T-helper 2 cell (primary cell): ENCODE measurements around the gene PDZRN3.

Experiments
- DNase-seq, 5 experiments: peaks; one replicate each; pipeline versions ENCODE4 v3.0.0 to v3.0.0-alpha.2; 2012 to 2022

The PDZRN3 gene

GRCh38 chr3:73380735-73381532 is 243.8 kb downstream of the PDZRN3 start:
- no peak for DNase-seq

GRCh38 chr3:73379465-73379864 is 245.3 kb downstream of the PDZRN3 start:
- no peak for DNase-seq

- DNase-seq, result no peak
Observed at GRCh38 chr3:73378207-73378606, 246.5 kb downstream of the PDZRN3 start.

GRCh38 chr3:73365756-73366397 is 258.9 kb downstream of the PDZRN3 start:
- no peak for DNase-seq

GRCh38 chr3:73364517-73364916 is 260.2 kb downstream of the PDZRN3 start:
- no peak for DNase-seq

GRCh38 chr3:73363093-73363492 is 261.6 kb downstream of the PDZRN3 start:
- no peak for DNase-seq

GRCh38 chr3:73361591-73361990 is 263.1 kb downstream of the PDZRN3 start:
- DNase-seq, result no peak

GRCh38 chr3:73353649-73354217 is 271.0 kb downstream of the PDZRN3 start:
- no peak for DNase-seq

- no peak for DNase-seq
Observed at GRCh38 chr3:73352841-73353645, 271.7 kb downstream of the PDZRN3 start.

- no peak for DNase-seq
Observed at GRCh38 chr3:73351423-73352071, 273.2 kb downstream of the PDZRN3 start.

GRCh38 chr3:73350996-73351395 is 273.7 kb downstream of the PDZRN3 start:
- DNase-seq, result no peak

- DNase-seq, result no peak
Observed at GRCh38 chr3:73349657-73350056, 275.1 kb downstream of the PDZRN3 start.

- no peak for DNase-seq
Observed at GRCh38 chr3:73342077-73342476, 282.7 kb downstream of the PDZRN3 start.

- DNase-seq, result no peak
Observed at GRCh38 chr3:73341272-73341935, 283.3 kb downstream of the PDZRN3 start.

- DNase-seq, result peak in 1 of 5 experiments; percentile 11
Observed at GRCh38 chr3:73332558-73332957, 292.2 kb downstream of the PDZRN3 start.
